Measurements from ENCODE around the gene HACD2.
A peak's percentile ranks its signal among the peaks of the same experiment; 100 is the strongest.
"Not testable (repeated sequence)": the region's sequence is repeated elsewhere in the genome, so short reads cannot be mapped to it uniquely, and the experiment has no call there.

The HACD2 gene

DNA sequence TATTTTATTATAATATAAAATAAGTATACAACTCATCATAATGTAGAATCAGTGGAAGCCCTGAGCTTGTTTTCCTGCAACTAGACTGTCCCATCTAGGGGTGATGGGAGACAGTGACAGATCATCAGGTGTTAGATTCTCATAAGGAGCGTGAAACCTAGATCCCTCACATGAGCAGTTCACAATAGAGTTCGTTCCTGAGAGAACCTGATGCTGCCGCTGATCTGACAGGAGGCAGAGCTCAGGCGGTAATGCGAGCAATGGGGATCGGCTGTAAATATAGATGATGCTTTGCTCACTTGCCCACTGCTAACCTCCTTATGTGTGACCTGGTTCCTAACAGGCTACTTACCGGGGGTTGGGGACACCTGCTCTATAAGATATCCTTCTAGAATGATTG is 26.8 kb upstream of the HACD2 start:
- DNase-seq (ENCODE audit: low spot score): not testable (repeated sequence)

GRCh38 chr3:123611082-123611481 is 26.2 kb upstream of the HACD2 start:
- no peak for DNase-seq (ENCODE audit: low spot score)

- DNase-seq (ENCODE audit: low spot score): no peak
Observed at GRCh38 chr3:123610331-123610730, 25.5 kb upstream of the HACD2 start.

DNA sequence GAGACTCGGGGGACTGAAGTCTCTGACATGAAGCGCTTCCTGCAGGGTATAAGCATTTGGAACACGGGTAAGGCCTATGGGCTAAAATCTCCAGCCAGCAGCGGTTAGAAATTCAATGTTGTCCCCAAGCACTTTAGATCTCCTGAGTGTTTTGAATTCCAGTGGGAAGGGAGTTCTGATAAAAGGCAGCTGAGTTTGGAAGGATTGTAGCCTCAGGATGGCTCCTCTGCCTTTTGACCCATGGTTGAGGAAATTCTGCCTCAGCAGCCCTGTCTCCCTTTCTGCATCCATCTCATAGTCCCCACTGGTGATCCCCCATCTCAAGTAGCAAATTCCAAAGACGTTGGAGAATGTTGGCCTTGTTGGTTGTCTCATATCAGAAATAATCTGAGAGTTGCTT is 24.2 kb upstream of the HACD2 start:
- DNase-seq (ENCODE audit: low spot score): no peak

DNA sequence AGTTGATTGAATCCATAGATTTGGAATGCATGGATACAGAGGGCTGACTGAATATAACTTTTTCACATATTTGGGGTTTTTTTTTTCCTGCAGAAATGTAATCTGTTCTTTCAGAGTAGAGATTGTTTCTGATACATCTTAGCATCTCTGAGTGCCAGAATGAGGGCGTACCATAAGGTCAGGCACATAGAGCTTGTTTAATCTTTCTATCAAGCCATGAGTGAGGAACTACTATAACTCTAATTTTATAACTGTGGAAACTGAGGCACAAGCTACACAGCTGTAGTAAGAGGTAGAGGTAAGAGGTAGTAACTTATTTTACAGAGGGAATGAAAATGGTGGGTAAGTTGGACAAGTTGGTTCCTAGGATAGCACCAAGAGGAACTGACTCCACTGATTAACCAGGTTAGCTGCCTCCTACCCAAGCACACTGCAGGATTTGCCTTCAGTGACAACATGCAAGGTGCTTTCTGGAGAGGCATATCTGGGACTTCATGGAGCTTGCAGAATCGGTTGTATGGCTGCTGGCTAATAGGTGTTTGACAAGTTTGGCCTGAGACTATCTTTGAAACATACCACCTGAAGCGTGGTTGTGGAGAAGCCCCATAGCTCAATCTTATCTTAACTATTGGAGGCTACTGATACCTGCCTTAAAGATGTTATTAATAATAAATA is 23.5 kb upstream of the HACD2 start:
- no peak for DNase-seq (ENCODE audit: low spot score)

- no peak for DNase-seq (ENCODE audit: low spot score)
Observed at GRCh38 chr3:123606527-123606926, 21.7 kb upstream of the HACD2 start.

GRCh38 chr3:123605789-123606234 is 21.0 kb upstream of the HACD2 start:
- DNase-seq (ENCODE audit: low spot score): no peak

- DNase-seq (ENCODE audit: low spot score): not testable (repeated sequence)
Observed at GRCh38 chr3:123603153-123603552, 18.3 kb upstream of the HACD2 start.

DNA sequence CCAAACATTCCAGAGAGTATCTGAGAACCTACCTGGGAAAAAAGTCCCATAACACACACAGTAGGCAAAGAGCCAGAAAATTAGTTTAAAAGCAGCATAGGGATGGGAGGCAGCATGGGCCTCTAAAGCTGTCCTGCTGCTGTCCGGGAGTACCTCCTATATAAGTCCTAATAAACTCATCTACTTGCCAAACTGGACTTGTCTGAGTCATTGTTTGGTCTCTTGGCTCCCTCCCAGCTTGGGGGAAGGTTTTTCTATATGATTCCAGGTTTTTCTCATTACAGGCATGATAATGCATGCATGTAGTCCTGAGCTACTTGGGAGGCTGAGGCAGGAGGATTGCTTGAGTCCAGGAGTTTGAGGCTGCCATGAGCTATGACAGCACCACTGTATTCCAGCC is 17.5 kb upstream of the HACD2 start:
- DNase-seq (ENCODE audit: low spot score): no peak

DNA sequence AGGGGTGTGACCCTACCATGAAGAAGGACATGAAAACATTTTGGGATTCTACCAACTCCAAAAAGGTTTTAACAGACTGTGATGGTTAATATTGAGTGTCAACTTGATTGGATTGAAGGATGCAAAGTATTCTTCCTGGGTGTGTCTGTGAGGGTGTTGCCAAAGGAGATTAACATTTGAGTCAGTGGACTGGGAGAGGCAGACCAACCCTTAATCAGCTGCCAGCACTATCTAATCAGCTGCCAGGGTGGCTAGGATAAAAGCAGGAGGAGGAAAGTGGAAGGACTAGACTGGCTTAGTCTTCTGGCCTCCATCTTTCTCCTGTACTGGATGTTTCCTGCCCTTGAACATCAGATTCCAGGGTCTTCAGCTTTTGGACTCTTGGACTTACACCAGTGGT is 16.0 kb upstream of the HACD2 start:
- DNase-seq (ENCODE audit: low spot score): not testable (repeated sequence)

GRCh38 chr3:123597561-123597960 is 12.7 kb upstream of the HACD2 start:
- no peak for DNase-seq (ENCODE audit: low spot score)

DNA sequence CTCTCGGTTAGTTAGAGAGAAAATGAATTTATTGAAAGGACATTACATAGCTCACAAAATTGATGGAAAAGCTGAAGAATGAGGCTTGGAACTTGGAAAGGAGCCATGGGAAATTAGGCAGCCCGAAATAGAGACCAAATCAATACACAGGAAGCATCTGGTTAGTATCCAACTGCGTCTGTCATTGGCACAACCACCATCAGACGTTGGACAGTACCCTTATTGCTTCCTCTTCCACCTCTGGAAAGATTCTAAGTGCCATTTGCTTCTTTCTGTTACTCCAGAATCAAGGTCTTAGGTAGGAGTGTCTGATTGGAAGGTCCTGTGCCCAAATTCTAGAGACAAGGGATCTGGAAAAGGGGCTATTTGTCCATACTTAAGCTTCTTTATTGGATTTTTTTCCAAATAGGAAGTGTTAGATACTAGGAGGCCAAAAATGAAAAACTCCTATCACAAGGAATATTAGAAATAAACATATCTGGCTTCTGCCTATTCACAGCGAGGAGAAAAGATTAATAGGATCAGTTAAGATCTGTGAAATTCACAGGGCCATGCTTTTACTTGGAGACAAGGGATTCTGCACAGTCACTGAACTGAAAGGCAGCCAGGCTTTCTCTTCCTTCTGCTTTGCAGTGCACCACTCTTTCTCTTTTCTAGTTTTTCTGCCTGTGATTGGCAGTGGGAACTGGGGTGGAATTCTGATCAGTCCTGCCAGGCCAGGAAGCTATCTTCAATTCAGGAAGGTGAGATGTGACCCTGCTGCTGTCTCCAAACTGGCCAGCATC is 10.7 kb upstream of the HACD2 start:
- DNase-seq (ENCODE audit: low spot score): no peak

GRCh38 chr3:123593381-123593780 is 8.5 kb upstream of the HACD2 start:
- DNase-seq (ENCODE audit: low spot score): peak; percentile 39

DNA sequence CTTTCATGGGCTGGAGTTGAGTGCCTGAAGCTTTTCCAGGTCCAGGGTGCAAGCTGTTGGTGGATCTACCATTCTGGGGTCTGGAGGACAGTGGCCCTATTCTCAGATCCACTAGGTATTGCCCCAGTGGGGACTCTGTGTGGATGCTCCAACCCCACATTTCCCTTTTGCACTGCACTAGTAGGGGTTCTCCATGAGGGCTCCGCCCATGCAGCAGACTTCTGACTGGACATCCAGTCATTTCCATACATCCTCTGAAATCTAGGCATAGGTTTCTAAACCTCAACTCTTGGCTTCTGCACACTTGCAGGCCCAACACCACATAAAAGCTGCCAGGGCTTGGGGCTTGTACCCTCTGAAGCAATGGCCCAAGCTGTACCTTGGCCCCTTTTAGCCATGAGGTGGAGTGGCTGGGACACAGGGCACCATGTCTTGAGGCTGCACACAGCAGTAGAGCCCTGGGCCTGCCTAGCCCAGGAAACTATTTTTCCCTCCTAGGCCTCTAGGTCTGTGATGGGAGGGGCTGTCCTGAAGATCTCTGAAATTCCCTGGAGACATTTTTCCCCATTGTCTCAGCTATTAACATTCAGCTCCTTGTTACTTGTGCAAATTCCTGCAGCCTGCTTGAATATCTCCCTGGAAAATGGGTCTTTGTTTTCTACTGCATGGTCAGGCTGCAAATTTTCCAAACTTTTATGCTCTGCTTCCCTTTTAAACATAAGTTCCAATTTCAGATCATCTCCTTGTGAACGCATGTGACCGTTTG is 6.0 kb upstream of the HACD2 start:
- no peak for DNase-seq (ENCODE audit: low spot score)

DNA sequence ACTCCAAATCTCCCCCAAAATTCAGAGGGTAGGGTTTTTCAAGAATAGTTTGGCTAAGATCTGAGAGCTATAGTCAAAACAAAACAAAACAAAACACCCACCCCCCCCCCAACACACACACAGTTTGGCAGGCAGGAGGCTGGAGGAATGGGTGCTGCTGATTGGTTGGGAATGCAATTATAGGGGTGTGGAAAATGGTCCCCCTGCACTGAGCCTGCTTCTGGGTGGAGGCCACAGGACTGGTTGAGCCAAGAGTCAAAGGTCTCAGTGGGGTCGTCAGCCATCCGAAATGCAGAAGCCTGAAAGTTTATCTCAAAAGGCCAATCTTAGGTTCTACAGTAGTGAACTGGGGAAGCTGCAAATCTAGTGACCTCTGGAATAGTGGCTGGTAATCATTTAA is 2.5 kb upstream of the HACD2 start:
- no peak for DNase-seq (ENCODE audit: low spot score)

- DNase-seq (ENCODE audit: low spot score): no peak
Observed at GRCh38 chr3:123586968-123587367, 2.1 kb upstream of the HACD2 start.

DNA sequence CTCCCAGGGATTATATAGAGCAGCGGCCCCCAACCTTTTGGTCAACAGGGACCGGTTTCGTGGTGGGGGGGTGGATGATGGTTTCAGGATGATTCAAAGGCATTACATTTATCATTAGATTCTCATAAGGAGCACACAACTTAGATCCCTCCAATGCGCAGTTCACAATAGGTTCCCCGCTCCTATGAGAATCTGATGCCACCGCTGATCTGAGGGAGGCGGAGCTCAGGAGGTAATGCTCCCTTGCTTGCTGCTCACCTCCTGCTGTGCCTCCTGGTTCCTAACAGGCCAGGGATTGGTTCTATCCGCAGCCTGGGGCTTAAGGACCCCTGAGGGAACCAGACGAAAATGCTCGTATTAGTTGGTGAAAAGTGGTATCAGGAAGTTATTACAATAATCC is 1.3 kb upstream of the HACD2 start:
- DNase-seq (ENCODE audit: low spot score): peak; percentile 58

DNA sequence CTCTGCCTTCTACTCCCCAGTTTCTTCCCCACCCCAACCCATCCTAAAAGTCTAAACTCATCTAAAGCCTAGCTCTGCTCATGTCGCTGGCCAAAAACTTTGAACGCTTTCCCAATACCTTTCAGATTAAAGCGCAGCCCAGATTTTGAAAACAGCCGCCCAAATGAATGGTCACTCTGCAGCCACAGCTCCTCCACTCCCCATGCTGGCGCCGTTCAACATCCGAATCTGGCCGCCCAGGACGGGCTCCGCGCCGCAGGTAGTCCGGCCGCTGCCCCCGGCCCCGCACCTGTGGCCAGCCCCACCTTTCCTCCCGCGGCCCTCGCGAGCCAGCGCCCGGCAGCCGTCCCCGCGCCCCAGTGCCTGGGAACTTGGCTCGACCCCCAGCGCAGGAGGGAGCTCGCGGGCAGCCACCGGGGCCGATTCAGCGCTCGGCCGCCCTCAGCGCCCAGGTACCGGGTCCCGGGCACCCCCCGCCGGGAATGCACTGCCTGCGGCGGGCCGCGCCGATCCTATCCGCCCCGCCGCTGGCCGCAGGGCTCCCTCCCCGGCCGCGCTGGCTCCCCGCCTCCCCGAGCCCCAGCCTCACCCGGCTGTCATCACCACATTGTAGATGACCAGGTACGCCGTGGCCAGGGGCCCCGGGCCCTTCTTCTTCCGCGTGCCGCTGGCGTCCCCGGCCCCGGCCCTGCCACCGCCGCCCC is 417 bp downstream of the HACD2 start:
- peak; percentile 59 for DNase-seq (ENCODE audit: low spot score)

- DNase-seq (ENCODE audit: low spot score): no peak
Observed at GRCh38 chr3:123583561-123583960, 1.3 kb downstream of the HACD2 start.

GRCh38 chr3:123582315-123582714 is 2.5 kb downstream of the HACD2 start:
- DNase-seq (ENCODE audit: low spot score): no peak

DNA sequence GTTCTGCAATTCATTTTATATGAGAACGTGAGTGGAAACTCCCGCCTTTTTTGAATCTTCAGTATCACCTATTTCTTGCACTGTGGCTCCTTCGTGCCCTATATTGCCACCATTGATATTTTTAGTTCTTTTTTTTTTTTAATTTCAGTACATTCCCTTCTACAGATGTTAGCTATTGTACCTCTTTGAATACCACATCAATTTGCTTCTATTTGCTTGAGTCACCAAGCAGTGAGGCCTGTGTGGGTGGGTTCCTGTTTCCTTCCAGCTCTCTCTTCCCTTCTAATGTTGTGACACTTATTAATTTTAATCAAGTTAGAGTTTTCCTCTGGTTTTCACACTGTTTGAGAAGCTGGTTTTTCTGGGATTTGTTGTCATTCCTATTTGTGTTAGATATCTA is 8.7 kb downstream of the HACD2 start:
- DNase-seq (ENCODE audit: low spot score): no peak

- DNase-seq (ENCODE audit: low spot score): no peak
Observed at GRCh38 chr3:123571973-123572365, 12.9 kb downstream of the HACD2 start.
